Stimulated activated CD4-positive, alpha-beta T cell treated with anti-CD3 and anti-CD28 coated beads, Interleukin-1b, Interleukin-23, amount 100 ng/mL, for 1 hour (primary cell): ENCODE results near the gene SEPTIN10.
A peak's percentile ranks its signal among the peaks of the same experiment; 100 is the strongest.

ENCODE experiments used
- DNase-seq, 2 donors: peaks; one replicate each; pipeline ENCODE4 v3.0.0-alpha.2; 2020; ENCODE audit warnings: low read depth in 2 of 2

SEPTIN10 gene

GRCh38 chr2:109523121-109523520 lies 90.6 kb downstream of the SEPTIN10 start:
- DNase-seq, result no peak

DNA sequence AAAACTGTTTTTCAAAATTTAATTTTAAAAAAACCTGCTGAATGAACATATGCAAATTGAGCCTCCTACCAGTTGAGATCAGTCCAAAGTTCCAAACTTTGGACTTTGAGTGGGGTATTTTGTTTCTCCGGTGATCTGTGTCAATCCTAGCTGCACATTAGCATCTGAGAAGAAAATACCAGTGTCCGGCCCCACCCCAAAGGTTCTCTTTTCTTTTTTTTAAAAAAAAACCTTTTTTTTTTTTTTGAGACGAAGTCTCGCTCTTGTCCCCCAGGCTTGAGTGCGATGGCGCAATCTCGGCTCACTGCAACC lies 91.7 kb downstream of the SEPTIN10 start:
- no peak for DNase-seq

GRCh38 chr2:109521233-109522062 lies 92.3 kb downstream of the SEPTIN10 start:
- no peak for DNase-seq

DNA sequence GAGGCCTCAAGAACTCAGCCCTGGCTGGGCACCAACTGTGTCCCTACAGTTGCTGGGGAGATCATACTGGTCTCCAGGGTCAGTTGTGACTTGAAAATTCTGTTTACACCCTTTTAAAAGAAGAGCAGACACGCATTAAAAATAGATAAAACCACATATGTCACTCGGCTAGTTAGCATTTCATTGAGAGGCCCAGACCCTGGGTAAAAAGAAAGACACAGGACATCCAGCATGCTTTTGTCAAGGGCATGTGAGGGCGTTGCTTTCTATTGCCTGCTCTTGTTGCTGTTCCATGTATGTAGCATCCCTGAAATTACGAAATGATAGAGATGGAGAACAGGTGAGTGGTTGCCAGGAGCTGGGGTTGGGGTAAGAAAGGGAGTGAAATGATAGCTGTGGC lies 94.3 kb downstream of the SEPTIN10 start:
- DNase-seq, result no peak

DNA sequence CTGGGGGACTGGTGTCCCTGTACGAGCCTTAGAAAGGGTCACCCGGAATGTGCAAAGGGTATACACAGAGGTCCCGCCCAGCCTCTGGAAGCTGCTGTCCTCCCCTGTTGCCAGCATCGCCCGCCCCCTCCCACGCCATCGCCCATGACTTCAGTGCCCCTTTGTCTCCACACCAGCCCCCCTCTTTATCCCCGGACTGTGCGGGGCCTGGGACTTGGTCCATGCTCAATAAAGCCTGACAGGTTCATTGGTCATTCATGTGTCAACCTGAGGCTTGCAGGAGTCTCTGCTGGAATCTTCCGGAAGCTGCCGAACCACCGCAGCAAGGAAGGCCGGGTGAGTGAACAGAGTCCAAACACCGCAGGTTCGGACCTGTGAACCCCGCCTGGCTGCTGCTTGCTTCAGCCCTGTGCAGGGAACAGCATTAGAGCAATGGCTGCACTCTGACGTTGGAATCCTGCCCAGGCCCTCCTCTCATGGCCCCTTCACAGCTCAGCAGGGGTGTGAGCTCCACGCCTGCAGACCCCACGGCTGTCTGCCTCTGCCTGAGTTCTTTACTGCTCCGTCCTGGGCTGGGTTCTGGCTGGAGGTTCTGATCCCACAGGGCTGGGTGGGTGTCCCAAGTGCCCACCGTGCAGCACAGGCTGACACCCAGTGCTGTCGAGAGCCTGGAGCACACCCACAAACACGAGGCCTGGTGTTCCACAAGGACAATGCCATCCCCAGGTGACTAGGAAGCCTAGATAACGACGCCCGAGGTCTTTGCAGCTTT lies 96.5 kb downstream of the SEPTIN10 start:
- no peak for DNase-seq

DNA sequence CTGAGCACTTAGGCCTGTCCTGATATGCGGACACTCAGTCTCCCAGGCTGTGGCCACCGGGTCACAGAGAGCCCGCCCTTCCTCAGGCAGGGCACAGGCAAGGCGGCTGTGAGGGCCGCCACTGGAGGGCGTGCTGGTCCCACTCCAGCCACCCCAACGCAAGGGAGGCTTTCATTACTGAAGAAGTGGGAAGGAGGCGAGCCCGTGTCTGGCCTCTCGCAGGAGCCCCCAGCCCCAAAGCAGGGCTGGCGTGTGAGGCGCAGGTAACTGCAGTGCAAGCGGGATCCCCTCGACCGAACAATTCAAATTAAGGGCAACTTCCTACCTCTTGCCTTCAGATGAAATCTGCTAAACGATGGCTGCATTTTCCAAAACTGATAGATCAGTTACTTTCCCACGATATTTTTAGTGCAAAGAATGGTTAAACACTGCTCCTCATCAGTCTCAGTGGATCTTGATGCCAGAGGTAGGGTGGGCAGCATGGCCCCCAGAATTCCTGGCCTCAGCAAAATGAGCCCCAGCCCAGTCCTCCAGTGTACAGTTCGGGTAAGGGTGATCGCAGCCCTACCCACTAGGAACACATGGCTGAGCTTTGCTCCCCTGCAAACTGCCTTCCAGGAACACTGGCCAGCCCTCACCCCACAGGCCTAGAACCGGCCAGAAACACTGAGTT lies 97.2 kb downstream of the SEPTIN10 start:
- no peak for DNase-seq

GRCh38 chr2:109514857-109515256 lies 98.9 kb downstream of the SEPTIN10 start:
- no peak for DNase-seq

DNA sequence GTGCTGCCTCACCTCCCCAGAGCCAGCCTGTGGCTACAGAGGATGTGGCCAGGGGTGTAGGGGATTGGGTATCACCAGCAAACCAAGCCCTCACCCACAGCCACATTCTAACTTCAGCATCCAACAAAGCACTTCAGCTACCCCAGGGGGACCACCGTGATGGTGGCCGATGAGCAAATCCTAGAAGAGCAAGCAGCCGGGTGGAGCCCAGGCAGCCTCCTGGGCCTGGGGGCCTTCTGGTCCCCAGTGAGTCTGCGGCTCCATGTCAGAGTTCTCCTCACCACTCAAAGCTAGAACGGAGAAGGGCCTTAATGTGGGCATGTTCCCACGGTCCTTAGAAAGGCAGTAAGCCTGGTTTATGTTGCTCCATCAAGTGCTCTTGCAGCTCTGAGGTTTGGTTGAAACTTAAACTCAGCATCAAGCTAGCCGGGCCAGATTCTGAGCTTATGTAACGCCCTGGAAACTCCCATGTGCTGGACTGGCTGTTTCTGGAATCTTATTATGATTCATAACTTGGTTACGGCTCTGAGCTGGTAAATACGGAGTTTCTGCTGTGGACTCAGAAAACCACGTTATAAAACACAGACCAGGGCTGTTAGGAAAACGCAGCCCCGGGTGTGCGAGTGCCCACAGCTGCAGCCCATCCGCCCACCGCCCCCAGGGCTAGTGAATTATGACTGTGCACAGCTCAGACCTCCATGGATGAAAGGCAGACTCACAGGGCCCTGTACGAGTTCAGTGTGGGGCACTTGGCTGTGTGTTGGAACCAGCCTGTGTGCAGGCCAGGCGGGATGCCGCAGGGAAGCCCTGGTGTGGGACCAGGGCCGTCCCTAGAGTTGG lies 99.8 kb downstream of the SEPTIN10 start:
- DNase-seq, result no peak

DNA sequence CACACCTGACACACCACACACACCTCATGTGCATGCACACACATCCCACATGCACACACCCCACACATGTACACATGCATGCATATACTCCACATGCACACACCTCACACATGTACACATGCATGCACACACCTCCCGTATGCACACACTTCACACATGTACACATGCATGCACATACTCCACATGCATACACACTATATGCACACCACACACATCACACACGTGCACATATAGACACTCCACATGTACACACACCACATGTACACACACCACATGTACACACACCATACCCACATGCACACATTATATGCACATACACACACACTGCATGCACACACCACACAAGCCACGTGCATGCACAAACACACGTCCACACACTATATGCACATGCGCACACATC lies 100.5 kb downstream of the SEPTIN10 start:
- no peak for DNase-seq

DNA sequence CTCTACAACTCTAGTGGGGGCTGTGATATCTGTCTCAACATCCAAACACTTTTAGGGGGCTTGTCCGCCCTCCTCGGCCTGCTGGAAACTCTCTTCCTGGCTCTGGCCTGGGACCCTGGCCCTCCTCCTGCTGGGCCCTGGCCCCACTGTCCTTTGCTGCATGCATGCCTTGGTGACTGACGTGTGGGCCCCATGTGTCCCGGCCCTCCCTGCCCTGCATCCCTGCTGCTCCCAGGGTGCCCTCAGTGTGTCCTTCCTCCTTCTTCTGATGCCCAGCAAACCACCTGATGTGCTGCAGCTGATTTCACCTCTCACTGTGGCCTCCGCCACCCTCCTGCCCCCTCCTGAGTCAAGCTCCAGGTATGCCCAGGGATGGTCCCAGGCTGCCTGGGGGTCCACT lies 101.7 kb downstream of the SEPTIN10 start:
- DNase-seq, result no peak

DNA sequence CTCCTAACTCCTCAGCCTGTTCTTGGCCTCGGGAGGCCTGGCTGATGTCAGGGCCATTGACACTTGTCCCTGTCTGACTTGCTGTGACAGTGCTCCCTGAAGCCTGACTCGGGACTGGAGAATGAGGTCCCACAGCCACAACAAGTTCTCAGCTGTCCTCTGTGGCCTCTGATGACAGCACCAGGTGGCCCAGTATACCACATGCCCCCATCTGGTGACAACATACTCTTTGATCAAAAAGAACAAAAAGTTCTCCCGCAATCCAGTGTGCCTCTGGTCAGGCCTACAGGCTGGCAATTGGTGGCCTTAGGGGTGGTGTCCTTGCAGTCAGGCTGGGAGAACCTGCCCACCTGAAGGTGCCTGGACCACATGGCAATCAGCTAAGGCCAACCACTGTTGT lies 102.6 kb downstream of the SEPTIN10 start:
- DNase-seq, result no peak

- DNase-seq, result peak; percentile 51 to 59
These were observed 103.4 kb downstream of the SEPTIN10 start for GRCh38 chr2:109510136-109511028.

GRCh38 chr2:109508556-109508955 lies 105.2 kb downstream of the SEPTIN10 start:
- DNase-seq, result no peak

DNA sequence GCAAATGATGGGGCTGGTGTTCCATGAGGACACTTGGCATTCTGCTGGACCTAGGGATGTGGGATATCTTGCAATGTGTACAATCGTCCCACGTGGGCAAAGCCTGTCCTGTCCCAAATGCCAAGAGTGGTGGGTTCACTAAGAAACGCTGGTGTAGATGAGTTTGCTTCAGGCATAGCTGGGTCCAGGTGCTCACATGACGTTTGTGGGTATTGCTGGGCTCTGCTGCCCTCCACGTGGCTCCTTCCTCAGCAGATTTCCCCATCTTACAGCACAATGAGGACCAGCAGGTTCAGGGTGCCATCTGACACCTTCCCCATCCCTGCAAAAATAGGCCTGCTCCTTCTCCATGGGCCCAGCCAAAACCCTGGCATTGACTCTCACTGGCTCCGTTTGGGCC lies 105.9 kb downstream of the SEPTIN10 start:
- no peak for DNase-seq

DNA sequence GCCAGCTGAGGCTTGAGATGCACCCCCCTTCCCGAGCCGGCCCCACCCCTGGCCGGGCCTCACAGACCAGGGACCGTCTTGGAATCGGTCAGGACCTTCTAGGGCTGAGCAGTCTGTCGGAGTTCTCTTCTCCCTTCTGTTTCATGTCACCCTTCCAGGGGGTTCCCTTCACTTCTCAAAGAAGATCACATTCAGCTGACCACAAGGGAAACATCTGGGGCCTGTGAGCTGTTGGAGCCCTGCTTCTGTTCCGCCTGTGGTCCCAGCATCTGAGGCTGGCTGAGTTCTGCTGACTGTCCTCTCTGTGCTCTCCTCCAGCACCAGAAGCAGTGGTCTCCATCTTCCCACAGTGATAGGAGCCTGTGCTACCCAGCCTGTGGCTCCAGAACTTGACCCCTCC lies 106.5 kb downstream of the SEPTIN10 start:
- DNase-seq, result no peak

- DNase-seq, result no peak
These were observed 110.6 kb downstream of the SEPTIN10 start for GRCh38 chr2:109503191-109503590.

- no peak for DNase-seq
These were observed 112.3 kb downstream of the SEPTIN10 start for GRCh38 chr2:109501461-109501860.

DNA sequence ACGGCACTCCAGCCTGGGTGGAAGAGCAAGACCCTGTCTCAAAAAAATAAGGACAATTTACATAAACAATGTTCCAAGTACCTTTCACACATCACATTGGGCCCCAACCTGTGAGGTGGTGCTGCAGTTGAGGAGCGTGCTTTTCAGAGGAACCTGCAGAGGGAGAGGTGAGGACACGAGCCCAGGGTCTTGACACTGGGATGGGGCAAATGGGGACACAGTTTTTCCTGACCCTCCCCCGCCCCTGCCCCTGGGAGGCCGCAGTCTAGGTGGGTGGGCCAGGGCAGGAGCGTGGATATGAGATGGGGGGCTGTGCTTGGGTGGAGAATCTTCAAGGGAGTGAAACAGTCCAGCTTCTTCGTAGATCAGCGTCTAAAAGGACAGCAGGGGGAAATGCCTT lies 112.9 kb downstream of the SEPTIN10 start:
- DNase-seq, result no peak

DNA sequence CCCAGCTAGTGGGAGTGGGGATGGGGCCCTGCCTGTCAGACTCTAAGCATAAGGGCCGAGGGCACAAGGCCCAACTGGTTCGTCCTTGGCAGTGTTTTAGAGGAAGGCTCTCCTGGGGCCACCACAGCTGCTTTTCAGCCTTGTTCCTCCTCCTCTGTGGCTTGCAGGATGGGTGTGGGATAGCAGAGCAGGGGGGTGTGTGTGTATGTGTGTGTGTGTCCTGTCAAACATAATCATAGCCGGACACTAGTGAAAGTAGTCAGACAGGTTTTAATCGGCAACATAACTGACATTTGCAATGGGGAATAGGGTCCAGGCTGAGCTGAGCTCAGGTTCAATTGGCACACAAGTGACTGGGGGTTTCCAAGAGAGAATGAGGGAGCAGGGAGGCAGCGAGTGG lies 114.2 kb downstream of the SEPTIN10 start:
- no peak for DNase-seq

GRCh38 chr2:109498906-109499305 lies 114.9 kb downstream of the SEPTIN10 start:
- no peak for DNase-seq
